Gastrocnemius medialis (tissue), 4 donors: ENCODE data around the gene SUPT3H. TPM values are rescaled to one million over a fixed set of nuclear protein-coding genes. Genes with fewer than 3 reads are reported as not detected.
A peak's percentile ranks its signal among the peaks of the same experiment; 100 is the strongest.

Experiments
- ATAC-seq, 2 donors: fragments of 150-250 bp; one replicate each; pipeline ENCODE4 v1.9.1; 2016
- DNase-seq, 2 donors: peaks; one replicate each; pipeline ENCODE4 v3.0.0-alpha.2; 2019
- H3K27ac ChIP-seq, 4 donors: fragments of 200-600 bp; sonication (generic); 1 replicate in 1 of 4; 2 replicates in 3 of 4; pipeline ENCODE4 v1.5.1; 2016 to 2018; ENCODE audit warnings: mild to moderate bottlenecking in 2 of 4, moderate library complexity in 1 of 4
- H3K27me3 ChIP-seq, 3 donors: fragments of 200-600 bp; sonication (generic) in 2 of 3; 1 replicate in 1 of 3; 2 replicates in 2 of 3; pipeline versions ENCODE4 v1.5.1 to v1.6.0; 2016 to 2019; ENCODE audit warnings: mild to moderate bottlenecking in 1 of 3, moderate library complexity in 1 of 3
- H3K36me3 ChIP-seq, 2 donors: fragments of 200-600 bp; sonication (generic) in 1 of 2; one replicate each; pipeline ENCODE4 v1.5.1; 2017 to 2018
- H3K4me1 ChIP-seq, 2 donors: fragments of 200-600 bp; sonication (generic) in 1 of 2; one replicate each; pipeline ENCODE4 v1.5.1; 2016 to 2017; ENCODE audit warnings: mild to moderate bottlenecking in 2 of 2
- H3K4me3 ChIP-seq, 4 donors: fragments of 200-600 bp; sonication (generic) in 3 of 4; 1 replicate in 1 of 4; 2 replicates in 3 of 4; pipeline ENCODE4 v1.5.1; 2016 to 2019; ENCODE audit warnings: mild to moderate bottlenecking in 2 of 4
- H3K9me3 ChIP-seq, 3 donors: fragments of 200-600 bp; sonication (generic) in 2 of 3; 1 replicate in 1 of 3; 2 replicates in 2 of 3; pipeline ENCODE4 v1.5.1; 2016 to 2019
- CTCF ChIP-seq, 5 experiments: fragments of 450-650 bp in 3 of 5; fragments of 200-600 bp in 2 of 5; sonication (generic) in 2 of 5; IDR thresholded peaks in 4 of 5; conservative IDR thresholded peaks in 1 of 5; 1 replicate in 4 of 5; 2 replicates in 1 of 5; pipeline ENCODE4 v1.5.1; 2016 to 2019; ENCODE audit warnings: antibody characterized with exemption in 5 of 5, mild to moderate bottlenecking in 3 of 5, moderate library complexity in 3 of 5
- POLR2A ChIP-seq, 2 donors: fragments of 450-650 bp; IDR thresholded peaks; one replicate each; pipeline ENCODE4 v1.6.1; 2017; ENCODE audit warnings: antibody characterized with exemption in 2 of 2, mild to moderate bottlenecking in 2 of 2, moderate library complexity in 2 of 2
- in situ Hi-C, 4 donors: fragments of 200-750 bp; cut with MboI; loops; one replicate each; pipeline versions ENCODE4 v1.15.0 to v1.8.0; 2017; ENCODE audit warnings: low sequenced_read_pairs in 4 of 4
- intact Hi-C: fragments of 100-400 bp; cut with DNase I; formaldehyde crosslinking; loops from one replicate; pipeline ENCODE4 v1.15.1; 2023; ENCODE audit warnings: low total_unique reads
- total RNA-seq, 4 donors: library from RNA; depleted of rRNA; stranded (reverse); fragments of >200 nt; gene quantifications; one replicate each; pipeline versions ENCODE4 v1.1.0 to v1.2.3, GENCODE V29; 2016

SUPT3H gene
- total RNA-seq, 4 donors from 2014 or later, result 1.5 to 9.0 (median 4.2) TPM

DNA sequence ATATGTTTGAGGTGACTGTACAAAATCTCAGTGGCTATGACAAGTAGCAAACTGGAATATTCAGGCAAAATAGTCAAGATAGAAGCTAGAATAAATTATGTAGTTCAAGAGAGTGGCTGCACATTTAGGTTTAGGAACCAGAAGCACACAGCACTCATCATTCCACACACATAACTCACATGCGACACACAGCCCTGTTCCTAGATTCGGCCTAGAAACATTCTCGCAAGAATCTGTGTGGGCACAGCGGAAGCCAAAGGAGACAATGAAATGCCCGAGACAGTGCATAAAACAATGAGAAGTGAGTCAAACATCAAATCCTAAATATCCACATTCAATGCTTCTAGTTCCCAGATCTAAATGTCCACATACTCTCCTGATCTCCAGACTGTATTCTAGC lies 9.5 kb upstream of the SUPT3H start:
- no peak for TF ChIP-seq POLR2A (IDR thresholded peaks at IDR 0.05)
- TF ChIP-seq CTCF (IDR thresholded peaks at IDR 0.05 in 4 of 5, conservative IDR thresholded peaks at IDR 0.05 in 1 of 5), result no peak
- H3K27ac ChIP-seq, result no peak overlapping the region
- in situ Hi-C loops (no loop called here), intact Hi-C loops (no loop called here)
- H3K27me3 ChIP-seq, result peaks cover 0 to 4% (median 0%) of the 10 kb centered on the region in 3 donors
- ATAC-seq (no peak), DNase-seq (no peak)
- H3K36me3 ChIP-seq, result no peaks in the 10 kb centered on the region
- H3K4me1 ChIP-seq, result no peaks in the 10 kb centered on the region
- H3K4me3 ChIP-seq, result no peak overlapping the region
- H3K9me3 ChIP-seq, result no peaks in the 10 kb centered on the region

- Histone ChIP-seq H3K9me3 (no peaks in the 10 kb centered on the region), H3K36me3 (no peaks in the 10 kb centered on the region), H3K4me3 (no peak overlapping the region), H3K4me1 (no peaks in the 10 kb centered on the region), H3K27ac (no peak overlapping the region), H3K27me3 (peaks cover 0 to 4% (median 0%) of the 10 kb centered on the region in 3 donors)
- ATAC-seq (no peak), DNase-seq (no peak)
- intact Hi-C loops, result no loop called here
- in situ Hi-C loops, result no loop called here
- TF ChIP-seq POLR2A (IDR thresholded peaks at IDR 0.05) (no peak), CTCF (IDR thresholded peaks at IDR 0.05 in 4 of 5, conservative IDR thresholded peaks at IDR 0.05 in 1 of 5) (no peak)
These were observed 8.8 kb upstream of the SUPT3H start for GRCh38 chr6:45386501-45386900.

- intact Hi-C loops, result no loop called here
- ATAC-seq, result no peak
- no peak for DNase-seq
- Histone ChIP-seq H3K4me1 (peaks cover 7% of the 10 kb centered on the region in 2 donors), H3K36me3 (no peaks in the 10 kb centered on the region), H3K4me3 (no peak overlapping the region), H3K27ac (no peak overlapping the region), H3K9me3 (no peaks in the 10 kb centered on the region), H3K27me3 (peaks cover 0 to 4% (median 0%) of the 10 kb centered on the region in 3 donors)
- in situ Hi-C loops, result no loop called here
- no peak for TF ChIP-seq POLR2A (IDR thresholded peaks at IDR 0.05)
- no peak for TF ChIP-seq CTCF (IDR thresholded peaks at IDR 0.05 in 4 of 5, conservative IDR thresholded peaks at IDR 0.05 in 1 of 5)
These were observed 4.7 kb upstream of the SUPT3H start for GRCh38 chr6:45382391-45382790.

DNA sequence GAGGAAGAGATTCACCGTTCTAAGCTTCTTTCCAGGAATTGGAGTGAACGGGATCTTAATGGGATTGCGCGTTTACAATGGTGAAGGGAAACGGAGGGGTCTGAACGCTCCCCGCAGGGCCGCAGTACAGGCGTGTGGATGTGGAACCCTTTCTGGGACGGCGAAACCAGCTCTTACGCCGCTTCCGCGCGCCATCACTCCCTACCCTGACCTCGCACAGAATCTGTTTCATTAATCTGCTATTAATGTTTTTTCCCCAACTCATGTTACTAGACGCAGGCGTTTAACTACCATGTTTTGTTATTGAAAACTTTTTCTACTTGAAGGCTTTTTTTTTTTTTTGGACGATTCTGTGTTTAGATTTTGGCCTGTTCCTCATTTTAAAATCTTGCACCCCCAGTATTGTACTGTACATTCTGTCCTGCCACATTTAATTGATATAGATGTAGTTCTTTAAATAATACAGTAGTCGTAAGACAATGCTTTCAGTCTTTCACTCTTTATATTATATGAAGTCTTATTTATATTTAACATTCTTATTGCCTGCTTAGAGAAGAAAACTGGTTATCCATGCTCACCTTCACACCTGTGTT lies 696 bp upstream of the SUPT3H start:
- H3K4me3 ChIP-seq, result peak overlapping the region; percentile 93 to 95 (median 94)
- H3K27ac ChIP-seq, result peak overlapping the region; percentile 97 to 99 (median 98)
- no peaks in the 10 kb centered on the region for H3K36me3 ChIP-seq
- H3K9me3 ChIP-seq, result no peaks in the 10 kb centered on the region
- in situ Hi-C loops (no loop called here), intact Hi-C loops (loop anchor here (2.0 kb wide), 2 partner anchors 42 to 336 kb away; no protein-coding TSS in a partner anchor)
- peak; percentile 37 to 49 for ATAC-seq
- H3K27me3 ChIP-seq, result no peaks in the 10 kb centered on the region
- peak in 1 of 2 donors; percentile 6 for DNase-seq
- TF ChIP-seq POLR2A (IDR thresholded peaks at IDR 0.05) (no peak), CTCF (IDR thresholded peaks at IDR 0.05 in 4 of 5, conservative IDR thresholded peaks at IDR 0.05 in 1 of 5) (no peak)
- H3K4me1 ChIP-seq, result peaks cover 12 to 16% of the 10 kb centered on the region in 2 donors
